HG02610 (cell line): ENCODE data around the gene TCAF1.
"Not testable (repeated sequence)": the region's sequence is repeated elsewhere in the genome, so short reads cannot be mapped to it uniquely, and the experiment has no call there.

Experiments
- ATAC-seq: cut with Tn5 transposase; IDR thresholded peaks from one replicate; pipeline ENCODE4 v1.9.1; 2021; ENCODE audit warnings: mild to moderate bottlenecking, moderate library complexity; ENCODE audit not compliant: unreplicated experiment

The TCAF1 gene

DNA sequence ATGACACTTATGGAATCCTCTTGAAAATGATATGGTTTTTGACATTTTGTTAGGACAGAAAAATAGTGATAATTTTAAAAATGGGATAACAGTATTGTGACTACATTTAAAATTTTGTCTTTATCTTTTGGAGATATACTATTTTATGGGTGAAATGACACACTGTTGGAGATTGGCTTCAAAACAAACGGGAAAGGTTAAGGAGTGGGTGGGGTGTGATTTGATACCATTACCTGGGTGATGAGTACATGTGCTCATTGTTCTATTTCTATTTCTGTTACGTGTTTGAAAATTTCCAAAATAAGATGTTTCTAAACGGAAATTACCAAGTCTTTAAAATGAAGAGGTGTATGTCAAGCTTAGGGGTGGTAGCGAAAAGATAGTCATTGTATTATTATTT lies 28.7 kb downstream of the TCAF1 start:
- ATAC-seq, result not testable (repeated sequence)

DNA sequence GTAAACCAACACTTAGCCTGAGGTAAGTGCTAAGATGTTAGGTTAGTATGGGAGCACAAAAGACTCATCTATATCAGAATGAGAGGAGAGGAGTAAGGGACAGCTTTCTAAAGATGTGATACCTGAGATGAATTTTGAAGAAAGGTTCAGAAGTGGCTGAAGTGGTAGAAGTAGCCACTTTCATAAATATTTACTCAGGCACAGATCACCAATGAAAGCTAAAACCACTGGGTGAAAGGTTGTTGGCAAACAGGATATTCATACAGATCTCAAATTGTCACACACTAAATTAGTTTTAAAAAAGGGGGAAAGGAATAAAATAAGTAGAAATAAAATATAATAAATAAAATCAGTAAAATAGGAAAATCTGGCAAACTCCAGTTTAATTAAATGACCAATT lies 30.4 kb downstream of the TCAF1 start:
- ATAC-seq, result not testable (repeated sequence)

DNA sequence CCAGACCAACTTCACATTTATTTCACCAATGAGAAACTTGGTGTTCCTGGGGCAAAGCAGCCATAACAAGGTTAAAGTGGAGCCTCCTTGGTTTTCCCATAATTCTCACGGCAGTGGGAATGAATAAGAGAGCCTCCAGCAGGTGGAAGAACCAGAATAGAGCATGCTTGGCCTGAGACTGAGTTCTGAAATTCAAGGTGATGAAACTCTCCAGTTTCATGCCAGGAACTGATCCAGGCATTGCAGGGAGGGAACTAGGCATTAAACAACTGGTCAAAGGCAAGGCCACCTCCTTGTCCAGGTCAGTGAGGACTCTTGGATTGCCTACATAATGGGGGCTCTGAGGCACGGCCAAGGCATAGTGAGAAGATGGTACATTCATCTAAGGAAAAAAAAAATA lies 44.0 kb downstream of the TCAF1 start:
- not testable (repeated sequence) for ATAC-seq

DNA sequence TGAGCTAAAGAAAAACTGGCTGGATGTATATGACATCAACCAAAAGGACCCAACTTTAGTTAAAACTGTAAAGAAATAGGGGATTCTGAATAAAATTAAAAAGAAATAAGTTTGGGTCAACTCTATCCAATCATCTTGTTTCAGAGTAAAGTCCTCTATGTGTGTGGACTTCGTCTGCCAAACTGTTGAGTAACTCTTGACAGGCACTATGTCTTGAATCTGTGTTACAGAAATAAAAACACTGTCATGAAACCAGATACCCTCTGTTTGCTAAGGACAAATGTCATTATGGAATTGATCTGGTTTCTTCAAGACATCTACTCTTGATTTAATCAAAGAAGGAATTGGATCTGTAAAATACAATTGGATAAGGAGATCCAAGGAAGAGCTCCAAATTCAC lies 46.5 kb downstream of the TCAF1 start:
- not testable (repeated sequence) for ATAC-seq

DNA sequence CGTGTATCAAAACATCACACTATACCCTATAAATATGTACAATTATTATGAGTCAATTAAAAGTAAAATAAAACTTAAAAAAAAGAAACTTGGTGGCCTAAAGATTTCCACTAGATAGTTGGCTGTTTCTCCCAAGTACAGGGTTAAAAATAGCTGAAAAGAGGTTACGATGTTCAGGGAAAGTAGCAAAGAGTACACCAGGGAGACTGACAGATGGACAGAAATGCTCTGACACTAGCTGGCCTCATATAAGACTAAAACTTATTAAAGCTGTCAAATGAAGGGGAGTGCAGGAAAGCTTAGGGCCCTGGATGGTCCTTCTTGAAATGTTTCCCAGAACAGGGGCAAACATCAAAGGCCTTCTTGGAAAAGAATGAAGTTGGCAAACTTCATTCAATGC lies 51.3 kb downstream of the TCAF1 start:
- no peak for ATAC-seq

DNA sequence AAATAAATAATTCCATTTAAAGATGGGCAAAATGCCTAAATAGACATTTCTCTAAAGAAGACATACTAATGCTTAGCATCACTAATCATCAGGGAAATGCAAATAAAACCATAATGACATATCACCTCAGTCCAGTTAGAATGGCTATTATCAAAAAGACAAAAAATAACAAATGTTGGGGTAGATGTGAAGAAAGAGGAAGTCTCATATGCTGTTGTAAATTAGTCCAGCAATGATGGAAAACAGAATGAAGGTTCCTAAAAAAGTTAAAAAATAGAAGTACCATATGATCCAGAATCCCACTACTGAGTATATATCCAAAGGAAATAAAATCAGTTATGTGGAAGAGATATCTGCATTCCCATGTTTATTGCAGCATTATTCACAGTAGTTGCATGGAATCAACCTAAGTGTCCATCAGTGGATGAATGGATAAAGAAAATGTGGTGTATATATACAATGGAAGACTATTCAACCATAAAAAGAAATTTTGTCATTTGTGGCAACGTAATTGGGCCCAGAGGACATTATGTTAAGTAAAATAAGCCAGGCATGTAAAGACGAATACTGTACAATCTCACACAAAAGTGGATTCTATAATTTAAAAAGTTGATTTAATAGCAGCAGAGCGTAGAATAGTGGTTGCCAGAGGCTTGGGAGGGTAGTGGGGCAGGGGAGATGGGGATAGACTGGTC lies 52.0 kb downstream of the TCAF1 start:
- no peak for ATAC-seq

DNA sequence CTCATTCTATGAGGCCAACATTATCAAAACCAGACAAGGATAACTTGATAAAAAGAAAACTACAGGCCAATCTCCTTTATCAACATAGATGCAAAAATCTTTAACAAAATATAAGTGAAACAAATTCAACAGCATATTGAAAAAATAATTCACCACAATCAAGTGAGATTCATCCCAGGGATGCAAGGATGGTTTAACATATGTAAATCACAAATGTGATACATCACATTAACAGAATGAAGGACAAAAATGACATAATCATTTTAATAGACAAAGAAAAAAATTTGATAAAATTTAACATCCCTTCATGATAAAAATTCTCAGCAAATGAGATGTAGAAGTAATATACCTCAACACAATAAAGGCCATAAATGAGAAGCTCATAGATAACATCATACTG lies 53.8 kb downstream of the TCAF1 start:
- ATAC-seq, result no peak

DNA sequence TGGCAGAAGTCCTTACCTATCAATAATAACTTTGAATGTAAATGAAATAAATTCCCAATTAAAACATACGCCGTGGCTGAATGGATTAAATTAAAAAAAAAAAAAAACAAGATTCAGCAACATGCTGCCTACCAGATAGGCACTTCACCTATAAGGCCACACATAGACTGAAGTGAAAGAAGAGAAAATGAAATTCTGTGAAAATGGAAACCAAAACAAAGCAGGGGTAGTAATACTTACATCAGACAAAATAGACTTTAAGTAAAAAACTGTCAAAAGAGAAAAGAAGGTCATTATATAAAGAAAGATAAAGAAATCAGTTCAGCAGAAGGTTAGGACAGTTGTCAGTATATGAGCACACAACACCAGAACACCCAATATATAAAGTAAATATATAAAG lies 55.3 kb downstream of the TCAF1 start:
- ATAC-seq, result no peak

DNA sequence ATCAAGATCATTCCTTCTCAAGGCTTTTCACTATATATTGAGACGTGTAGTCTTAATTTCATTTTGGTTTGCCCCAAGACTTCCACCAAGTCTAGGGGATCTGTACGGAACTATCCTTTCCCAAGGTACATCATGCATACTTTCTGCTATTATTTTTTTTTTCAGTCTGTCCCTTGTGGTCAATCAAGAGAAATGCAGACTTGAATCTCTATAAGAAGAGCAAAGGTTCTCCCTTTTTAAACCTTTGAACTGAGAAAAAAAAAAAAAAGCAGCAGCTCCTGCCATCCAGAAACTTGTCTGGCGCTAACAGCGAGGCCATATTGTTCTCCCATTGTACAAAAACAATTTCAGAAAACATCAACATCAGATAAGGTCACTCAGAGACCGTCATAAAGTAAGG lies 60.3 kb downstream of the TCAF1 start:
- ATAC-seq, result not testable (repeated sequence)

DNA sequence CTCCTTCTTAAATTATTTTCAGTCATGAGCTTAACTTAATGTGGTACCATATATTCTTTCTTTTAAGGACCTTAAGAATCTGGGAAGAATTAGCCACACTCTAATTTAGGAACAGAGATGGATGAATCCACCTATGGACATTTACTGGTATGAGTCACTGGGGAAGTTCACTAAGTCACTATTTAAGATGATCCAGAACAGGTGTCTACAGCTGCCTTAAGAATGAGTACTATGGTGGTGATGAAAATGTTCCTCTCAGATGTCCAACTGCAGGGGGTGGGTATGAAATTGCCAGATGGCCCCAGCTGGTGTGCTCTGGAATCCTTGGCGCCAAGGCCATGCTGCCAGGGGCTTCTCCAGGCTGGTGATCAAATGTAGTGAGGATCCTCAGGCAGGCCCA lies 61.9 kb downstream of the TCAF1 start:
- ATAC-seq, result not testable (repeated sequence)

DNA sequence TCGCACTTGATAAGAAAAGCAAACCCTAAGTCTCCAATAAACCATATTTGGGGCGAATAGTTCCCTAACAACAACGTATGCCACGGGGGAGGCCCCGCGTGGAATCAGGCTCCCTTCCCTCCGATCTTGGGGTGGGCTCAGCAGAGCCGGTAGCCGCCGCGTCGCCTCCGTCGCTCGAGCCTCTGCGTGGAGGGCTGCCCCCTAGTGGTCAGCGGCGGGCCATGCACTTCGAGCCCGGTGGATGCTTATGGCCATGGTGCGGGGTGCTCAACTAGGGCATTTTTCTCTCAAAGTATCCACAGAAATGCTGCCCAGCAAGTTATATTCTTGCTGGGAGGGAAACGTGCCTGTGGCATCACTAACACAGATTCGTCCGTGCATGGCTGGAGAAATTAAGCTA lies 64.8 kb downstream of the TCAF1 start:
- ATAC-seq, result peak; percentile 52

DNA sequence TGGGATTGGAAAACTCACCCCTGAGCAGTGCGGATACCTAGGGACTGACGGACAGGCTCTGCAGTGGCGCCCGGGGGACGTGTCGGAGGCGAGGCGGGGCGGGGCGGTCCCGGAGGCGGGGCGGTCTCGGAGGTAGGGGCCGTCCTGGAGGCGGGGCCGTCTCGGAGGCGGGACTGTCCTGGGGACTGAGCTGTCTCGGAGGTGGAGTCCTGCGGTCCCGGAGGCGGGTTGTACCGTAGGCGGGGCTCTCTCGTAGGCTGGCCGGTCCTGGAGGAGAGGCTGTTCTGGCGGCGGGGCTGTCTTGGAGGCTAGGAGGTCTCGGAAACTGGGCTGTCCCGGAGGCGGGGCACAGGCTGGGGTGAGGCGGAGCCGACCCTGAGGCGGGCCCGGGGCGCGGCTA lies 65.4 kb downstream of the TCAF1 start:
- peak; percentile 78 for ATAC-seq

DNA sequence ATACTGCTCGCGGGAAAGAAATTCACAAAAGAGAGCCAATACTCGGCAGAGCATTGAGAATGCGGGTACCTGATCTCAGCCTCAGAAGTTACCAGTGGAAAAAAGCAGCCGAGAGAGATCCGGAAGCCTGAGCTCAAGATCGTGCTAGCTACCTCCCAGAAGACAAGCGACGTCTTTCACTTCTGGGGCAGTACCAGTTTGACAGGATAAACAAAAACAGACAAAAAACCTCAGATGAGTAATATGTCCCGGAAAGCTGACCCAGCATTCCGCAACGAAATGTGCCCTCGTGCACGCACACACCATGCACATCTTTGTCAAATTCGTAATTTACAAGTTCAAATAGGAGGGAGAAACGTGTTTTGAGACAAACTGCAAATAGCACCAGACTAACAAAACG lies 65.9 kb downstream of the TCAF1 start:
- ATAC-seq, result peak; percentile 40

DNA sequence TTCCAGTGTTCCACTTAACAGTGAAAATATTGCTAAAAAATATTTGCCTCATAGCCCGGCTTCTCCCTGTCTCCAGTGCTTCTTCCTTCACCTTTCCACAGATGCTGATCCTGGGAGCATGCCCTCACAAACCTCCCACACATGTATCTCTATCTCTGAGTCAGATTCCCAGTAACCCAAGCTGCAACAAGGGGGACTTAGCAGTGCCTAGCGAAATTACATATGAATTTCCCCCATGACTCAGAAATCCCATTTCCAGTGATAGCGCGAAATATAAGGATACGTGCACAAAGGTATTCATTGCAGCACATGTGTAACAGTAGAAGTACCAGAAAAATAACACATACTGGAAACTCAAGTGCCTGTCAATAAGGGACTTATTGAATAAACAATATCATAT lies 75.4 kb downstream of the TCAF1 start:
- ATAC-seq, result not testable (repeated sequence)

DNA sequence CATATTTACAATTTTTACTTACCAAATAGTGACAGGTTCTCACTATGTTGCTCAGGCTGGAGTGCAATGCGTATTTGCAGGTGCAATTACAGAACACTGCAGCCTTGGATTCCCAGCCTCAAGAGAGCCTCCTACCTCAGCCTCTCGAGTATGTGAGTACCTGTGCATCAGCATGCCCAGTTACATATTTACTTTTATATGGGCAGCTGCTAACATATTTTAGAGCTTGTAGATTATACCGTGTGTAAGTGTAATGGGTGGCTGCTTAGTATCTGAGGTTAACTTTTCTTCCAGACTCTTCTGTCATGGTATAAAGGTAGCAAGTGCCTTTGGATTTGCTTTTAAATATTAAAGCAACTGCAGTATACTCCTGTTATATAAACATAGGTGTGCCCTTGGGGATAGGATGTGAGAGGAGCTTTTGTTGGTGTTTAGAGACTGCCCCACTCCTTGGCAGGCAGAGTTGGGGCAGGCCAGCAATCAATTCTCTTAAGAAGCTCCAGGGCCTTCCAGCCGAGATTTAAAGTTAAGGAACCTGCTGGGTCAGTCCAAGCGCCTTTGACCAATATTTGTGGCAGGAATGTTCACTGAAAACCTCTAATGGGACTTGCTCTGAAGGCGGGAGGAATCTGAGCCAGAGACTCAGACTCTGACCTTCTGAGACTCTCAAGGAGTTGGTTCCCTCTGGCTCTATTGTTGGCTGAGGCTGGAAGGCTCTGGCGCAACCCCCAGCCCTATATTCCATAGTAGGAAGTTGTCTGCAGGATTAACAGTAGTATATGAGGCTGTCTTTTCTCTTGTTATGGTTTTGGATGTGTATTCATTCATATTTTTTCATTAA lies 77.5 kb downstream of the TCAF1 start:
- not testable (repeated sequence) for ATAC-seq

DNA sequence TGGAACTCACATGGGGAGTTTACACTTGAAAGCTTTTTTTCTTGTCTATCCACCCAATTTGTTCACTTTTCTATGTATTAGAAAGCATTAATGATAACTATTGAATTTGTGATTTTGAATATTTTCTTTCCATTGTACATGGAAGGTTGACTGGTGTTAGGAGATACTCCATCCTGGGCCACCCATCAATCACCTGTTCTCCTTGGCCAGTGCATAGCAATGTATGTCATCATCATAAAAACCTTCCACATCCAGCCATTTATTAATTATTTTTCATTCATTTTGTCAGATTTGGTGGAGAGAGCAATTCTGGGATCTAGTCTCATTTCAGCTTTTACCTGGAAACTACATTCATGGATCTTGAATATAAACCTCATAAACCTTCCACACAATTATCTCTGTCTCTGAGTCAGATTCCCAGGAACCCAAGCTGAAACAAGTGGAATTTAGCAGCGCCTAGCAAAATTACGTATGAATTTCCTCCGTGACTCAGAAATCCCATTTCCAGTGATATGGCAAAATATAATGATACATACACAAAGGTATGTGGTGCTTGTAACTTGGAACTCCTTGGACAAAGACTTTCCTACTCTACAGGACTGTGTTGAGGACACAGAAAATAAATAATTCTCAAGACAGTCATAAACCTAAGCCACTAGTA lies 78.2 kb downstream of the TCAF1 start:
- not testable (repeated sequence) for ATAC-seq

DNA sequence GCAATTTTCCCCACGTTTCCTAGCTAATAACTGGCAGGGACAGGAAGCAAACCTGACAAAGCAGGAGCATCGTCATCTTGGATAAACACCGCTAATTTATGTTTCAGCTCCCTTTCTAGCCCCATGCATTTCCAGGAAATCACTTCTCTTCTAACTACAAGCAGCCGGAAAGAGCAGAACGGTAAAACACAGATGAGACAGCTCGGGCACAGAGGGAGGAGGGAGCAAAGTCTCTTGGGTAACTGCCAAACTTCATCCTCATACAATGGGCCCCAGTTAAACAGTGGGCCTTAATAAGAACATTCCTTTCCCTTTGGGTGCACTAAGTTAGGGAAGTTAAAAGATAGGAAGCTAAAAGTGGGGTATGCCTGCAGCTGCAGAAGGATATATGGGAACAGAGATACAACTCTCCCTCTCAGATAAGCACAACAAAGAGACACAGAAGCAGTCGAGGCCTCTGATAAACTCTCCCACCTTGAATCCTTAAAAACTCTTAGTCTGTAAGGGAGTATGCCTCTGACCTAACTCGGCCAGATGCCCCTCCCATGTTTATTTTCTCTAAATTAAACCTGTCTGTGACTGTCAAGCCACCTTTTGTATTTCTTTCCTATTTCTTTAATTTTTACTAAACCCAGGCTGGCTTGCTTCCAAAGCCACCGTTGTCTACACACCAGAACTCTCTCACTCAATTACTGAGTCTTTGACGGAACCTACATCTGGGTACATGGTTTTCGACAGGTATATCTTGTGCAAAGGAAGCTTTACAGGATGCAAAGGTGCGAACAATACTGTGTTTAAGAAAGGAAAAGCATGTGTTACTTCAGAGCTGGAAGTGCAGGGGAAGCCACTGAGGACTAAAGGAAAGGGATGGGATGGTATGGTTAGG lies 80.3 kb downstream of the TCAF1 start:
- not testable (repeated sequence) for ATAC-seq

DNA sequence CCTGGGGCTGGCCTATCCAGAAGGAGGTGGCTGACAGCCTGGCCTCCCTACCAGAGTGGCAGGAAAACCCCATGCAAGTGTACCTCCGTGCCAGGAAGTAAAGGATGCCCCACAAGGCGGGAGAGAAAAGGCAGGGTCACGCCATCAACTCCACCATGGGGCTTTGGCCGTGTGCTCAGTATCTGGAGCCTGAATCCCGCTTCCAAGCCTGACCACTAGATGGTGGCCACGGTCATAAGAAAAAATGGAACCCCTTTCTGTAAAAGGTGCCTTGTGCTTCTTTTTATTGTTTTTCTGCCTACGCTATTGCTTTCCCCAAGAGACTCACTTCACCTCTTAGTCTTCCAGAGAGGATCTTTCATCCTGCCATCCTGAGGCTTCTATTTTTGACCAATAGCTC lies 84.1 kb downstream of the TCAF1 start:
- peak; percentile 69 for ATAC-seq

DNA sequence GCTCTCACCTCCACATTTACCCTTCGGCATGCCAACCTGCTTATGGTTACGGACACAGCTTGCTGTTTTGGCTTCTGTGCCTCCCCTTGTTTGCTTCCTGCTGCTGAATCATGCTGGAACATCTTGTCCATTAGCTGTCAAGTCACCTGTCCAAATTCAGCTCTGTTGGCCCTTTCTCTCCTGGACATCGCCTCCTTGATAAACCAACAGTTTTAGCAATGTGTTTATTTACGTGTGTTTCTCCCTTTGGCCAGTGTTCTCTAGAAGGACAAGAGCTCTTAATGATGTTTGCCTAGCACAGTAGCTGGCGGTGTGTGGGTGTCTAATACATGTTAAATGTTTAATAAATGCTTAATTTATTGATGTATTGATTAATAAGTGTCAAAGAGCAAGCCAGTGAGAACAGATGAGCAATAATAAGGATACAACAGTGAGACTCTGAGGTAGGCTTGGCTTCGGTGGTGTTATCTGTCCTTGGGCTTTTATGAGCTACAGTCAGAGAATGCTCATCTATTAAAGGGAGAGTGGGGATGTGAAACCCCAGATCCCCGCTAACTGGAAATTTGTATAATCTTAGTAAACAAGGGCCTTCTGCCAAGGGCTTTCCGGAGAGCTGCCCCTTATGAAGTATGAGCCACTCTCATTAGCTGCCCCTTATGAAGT lies 85.4 kb downstream of the TCAF1 start:
- ATAC-seq, result not testable (repeated sequence)

DNA sequence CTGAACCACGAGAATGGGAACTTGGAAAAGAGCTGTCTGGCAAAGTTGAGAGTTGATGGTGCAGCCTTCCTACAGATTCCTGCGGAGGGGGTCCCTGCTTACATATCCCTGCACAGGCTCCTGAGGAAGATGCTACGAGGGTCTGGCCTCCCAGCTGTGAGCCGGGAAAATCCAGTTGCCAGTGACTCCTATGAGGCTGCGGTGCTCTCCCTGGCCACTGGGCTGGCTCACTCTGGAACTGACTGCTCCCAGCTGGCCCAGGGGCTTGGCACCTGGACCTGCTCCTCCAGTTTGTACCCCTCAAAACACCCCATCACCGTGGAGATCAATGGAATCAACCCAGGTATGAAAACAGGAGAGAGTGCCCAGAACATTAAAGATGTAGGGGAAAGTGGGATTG lies 91.3 kb downstream of the TCAF1 start:
- ATAC-seq, result not testable (repeated sequence)
